NCI-H187 (cell line): Measurements from ENCODE around the gene NCAM2.

ENCODE experiments used
- DNase-seq, 2 experiments: peaks; one replicate each; lab custom pipeline; 2025; lab: John Stamatoyannopoulos, UW

Gene NCAM2

GRCh38 chr21:21216047-21216446 is 217.8 kb downstream of the NCAM2 start:
- no peak for DNase-seq

- DNase-seq = no peak
Observed at GRCh38 chr21:21226472-21226871, 228.3 kb downstream of the NCAM2 start.

- DNase-seq = no peak
Observed at GRCh38 chr21:21230672-21231071, 232.5 kb downstream of the NCAM2 start.

- no peak for DNase-seq
Observed at GRCh38 chr21:21231913-21232312, 233.7 kb downstream of the NCAM2 start.

GRCh38 chr21:21232320-21232719 is 234.1 kb downstream of the NCAM2 start:
- DNase-seq = no peak

GRCh38 chr21:21233051-21233450 is 234.8 kb downstream of the NCAM2 start:
- no peak for DNase-seq

GRCh38 chr21:21236996-21237395 is 238.8 kb downstream of the NCAM2 start:
- no peak for DNase-seq

- no peak for DNase-seq
Observed at GRCh38 chr21:21238629-21239400, 240.6 kb downstream of the NCAM2 start.

- DNase-seq = no peak
Observed at GRCh38 chr21:21241391-21241790, 243.2 kb downstream of the NCAM2 start.

GRCh38 chr21:21246007-21246406 is 247.8 kb downstream of the NCAM2 start:
- DNase-seq = no peak

GRCh38 chr21:21247424-21247823 is 249.2 kb downstream of the NCAM2 start:
- DNase-seq = no peak

- DNase-seq = no peak
Observed at GRCh38 chr21:21262048-21262447, 263.8 kb downstream of the NCAM2 start.

GRCh38 chr21:21268061-21268471 is 269.9 kb downstream of the NCAM2 start:
- DNase-seq = no peak

GRCh38 chr21:21268885-21269284 is 270.7 kb downstream of the NCAM2 start:
- DNase-seq = no peak

- DNase-seq = no peak
Observed at GRCh38 chr21:21279193-21279901, 281.1 kb downstream of the NCAM2 start.

- DNase-seq = no peak
Observed at GRCh38 chr21:21283810-21284209, 285.6 kb downstream of the NCAM2 start.

GRCh38 chr21:21286170-21286798 is 288.1 kb downstream of the NCAM2 start:
- no peak for DNase-seq

- DNase-seq = no peak
Observed at GRCh38 chr21:21290751-21291150, 292.5 kb downstream of the NCAM2 start.

GRCh38 chr21:21291883-21292569 is 293.8 kb downstream of the NCAM2 start:
- no peak for DNase-seq

- no peak for DNase-seq
Observed at GRCh38 chr21:21295303-21295702, 297.1 kb downstream of the NCAM2 start.

GRCh38 chr21:21297211-21297610 is 299.0 kb downstream of the NCAM2 start:
- no peak for DNase-seq

- no peak for DNase-seq
Observed at GRCh38 chr21:21301013-21301412, 302.8 kb downstream of the NCAM2 start.
